Measurements from ENCODE around the gene CDKN2B-AS1. TPM values are rescaled to one million over a fixed set of nuclear protein-coding genes. Genes with fewer than 3 reads are reported as not detected.

Gene CDKN2B-AS1
- total RNA-seq, 1 donor from 2014 or later = 2.4 TPM

DNA sequence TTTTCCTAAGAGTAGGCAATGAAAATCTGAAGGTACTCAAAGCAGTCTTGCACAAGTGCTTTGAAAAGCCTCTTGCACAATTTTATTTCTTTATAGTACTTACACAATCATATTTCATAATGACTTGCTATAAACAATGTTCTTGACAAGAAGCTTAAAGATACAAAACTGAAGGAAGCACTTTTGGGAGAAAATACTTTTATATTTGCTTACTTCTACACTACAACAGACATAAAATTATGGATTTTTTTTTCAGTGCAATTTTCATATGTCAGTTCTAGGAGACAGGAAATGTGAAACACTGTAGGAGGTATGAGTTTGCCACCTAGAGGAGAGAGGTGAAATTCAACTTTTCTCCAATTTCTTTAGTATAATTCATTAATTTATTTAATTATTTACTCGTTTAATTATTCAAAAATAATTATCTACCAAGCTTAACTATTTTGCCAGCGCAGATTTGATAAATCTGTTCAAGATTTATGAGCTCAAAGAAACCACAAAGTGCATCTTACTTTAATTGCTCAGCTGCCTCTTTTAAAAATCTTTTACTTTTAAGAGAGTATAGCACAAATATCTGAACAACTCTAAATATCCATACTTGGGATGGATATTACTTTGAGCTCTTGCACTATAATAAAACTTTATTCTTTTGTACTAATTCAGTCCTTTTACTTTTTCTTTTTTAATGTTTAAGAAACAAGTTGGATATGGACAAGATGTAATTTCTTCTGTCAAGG lies 43.5 kb downstream of the CDKN2B-AS1 start:
- DNase-seq = no peak
- peak in 1 of 2 donors; percentile 67 for ATAC-seq
- no peaks in the 10 kb centered on the region for H3K9me3 ChIP-seq
- H3K36me3 ChIP-seq = no peaks in the 10 kb centered on the region
- TF ChIP-seq, protein P1, sequence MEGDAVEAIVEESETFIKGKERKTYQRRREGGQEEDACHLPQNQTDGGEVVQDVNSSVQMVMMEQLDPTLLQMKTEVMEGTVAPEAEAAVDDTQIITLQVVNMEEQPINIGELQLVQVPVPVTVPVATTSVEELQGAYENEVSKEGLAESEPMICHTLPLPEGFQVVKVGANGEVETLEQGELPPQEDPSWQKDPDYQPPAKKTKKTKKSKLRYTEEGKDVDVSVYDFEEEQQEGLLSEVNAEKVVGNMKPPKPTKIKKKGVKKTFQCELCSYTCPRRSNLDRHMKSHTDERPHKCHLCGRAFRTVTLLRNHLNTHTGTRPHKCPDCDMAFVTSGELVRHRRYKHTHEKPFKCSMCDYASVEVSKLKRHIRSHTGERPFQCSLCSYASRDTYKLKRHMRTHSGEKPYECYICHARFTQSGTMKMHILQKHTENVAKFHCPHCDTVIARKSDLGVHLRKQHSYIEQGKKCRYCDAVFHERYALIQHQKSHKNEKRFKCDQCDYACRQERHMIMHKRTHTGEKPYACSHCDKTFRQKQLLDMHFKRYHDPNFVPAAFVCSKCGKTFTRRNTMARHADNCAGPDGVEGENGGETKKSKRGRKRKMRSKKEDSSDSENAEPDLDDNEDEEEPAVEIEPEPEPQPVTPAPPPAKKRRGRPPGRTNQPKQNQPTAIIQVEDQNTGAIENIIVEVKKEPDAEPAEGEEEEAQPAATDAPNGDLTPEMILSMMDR (IDR thresholded peaks at IDR 0.05) = peak; percentile 50
- intact Hi-C loops (cut with DNase I) = no loop called here
- peaks cover 29% of the 10 kb centered on the region for H3K4me1 ChIP-seq
- H3K27ac ChIP-seq = peak overlapping the region; percentile 18
- H3K27me3 ChIP-seq (ENCODE audit: low read depth) = no peaks in the 10 kb centered on the region
- H3K4me3 ChIP-seq = no peak overlapping the region

GRCh38 chr9:22039258-22039657 lies 44.7 kb downstream of the CDKN2B-AS1 start:
- no peaks in the 10 kb centered on the region for H3K36me3 ChIP-seq
- H3K27ac ChIP-seq = no peak overlapping the region
- TF ChIP-seq, protein P1 (IDR thresholded peaks at IDR 0.05) = no peak
- no peaks in the 10 kb centered on the region for H3K27me3 ChIP-seq (ENCODE audit: low read depth)
- no peak for ATAC-seq
- no peak overlapping the region for H3K4me3 ChIP-seq
- intact Hi-C loops (cut with DNase I) = no loop called here
- no peaks in the 10 kb centered on the region for H3K9me3 ChIP-seq
- DNase-seq = no peak
- peaks cover 29% of the 10 kb centered on the region for H3K4me1 ChIP-seq

DNA sequence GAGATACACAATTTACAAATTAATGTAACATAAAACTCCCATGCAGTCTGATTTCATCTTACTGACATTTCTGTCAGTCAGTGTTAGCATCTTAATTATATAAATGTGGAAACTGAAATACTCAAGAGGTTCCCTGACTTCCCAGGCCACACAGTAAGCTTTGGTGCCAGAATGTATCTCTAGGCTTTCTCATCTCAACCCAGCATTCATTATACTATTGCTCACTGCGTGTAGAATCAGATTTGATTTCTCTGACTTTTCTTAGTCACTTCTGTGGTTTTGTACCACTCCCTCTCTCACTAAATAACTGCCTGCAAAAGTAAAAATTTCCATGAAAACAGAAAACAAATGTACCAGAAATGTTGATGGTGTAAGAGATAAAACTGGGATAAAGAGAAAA lies 46.2 kb downstream of the CDKN2B-AS1 start:
- H3K27me3 ChIP-seq (ENCODE audit: low read depth) = no peaks in the 10 kb centered on the region
- H3K36me3 ChIP-seq = no peaks in the 10 kb centered on the region
- peaks cover 29% of the 10 kb centered on the region for H3K4me1 ChIP-seq
- no peak for DNase-seq
- H3K9me3 ChIP-seq = no peaks in the 10 kb centered on the region
- TF ChIP-seq, protein P1 (IDR thresholded peaks at IDR 0.05) = no peak
- ATAC-seq = no peak
- H3K27ac ChIP-seq = no peak overlapping the region
- no peak overlapping the region for H3K4me3 ChIP-seq
- intact Hi-C loops (cut with DNase I) = no loop called here

GRCh38 chr9:22041344-22041743 lies 46.8 kb downstream of the CDKN2B-AS1 start:
- Histone ChIP-seq H3K27ac (no peak overlapping the region), H3K4me3 (no peak overlapping the region), H3K36me3 (no peaks in the 10 kb centered on the region), H3K4me1 (peaks cover 29% of the 10 kb centered on the region), H3K27me3 (ENCODE audit: low read depth) (no peaks in the 10 kb centered on the region), H3K9me3 (no peaks in the 10 kb centered on the region)
- DNase-seq (no peak), ATAC-seq (no peak)
- intact Hi-C loops (cut with DNase I) = no loop called here
- TF ChIP-seq, protein P1 (IDR thresholded peaks at IDR 0.05) = no peak

- Histone ChIP-seq H3K4me1 (peaks cover 29% of the 10 kb centered on the region), H3K27me3 (ENCODE audit: low read depth) (no peaks in the 10 kb centered on the region), H3K27ac (no peak overlapping the region), H3K9me3 (no peaks in the 10 kb centered on the region), H3K36me3 (no peaks in the 10 kb centered on the region), H3K4me3 (no peak overlapping the region)
- peak; percentile 60 for DNase-seq
- peak; percentile 87 to 93 for ATAC-seq
- intact Hi-C loops (cut with DNase I) = no loop called here
- TF ChIP-seq, protein P1 (IDR thresholded peaks at IDR 0.05) = no peak
Measured at GRCh38 chr9:22041775-22042174, 47.2 kb downstream of the CDKN2B-AS1 start.

All from lower lobe of right lung (tissue), 2 donors.